Measurements from ENCODE around the gene IFIT1. TPM values are rescaled to one million over a fixed set of nuclear protein-coding genes. Genes with fewer than 3 reads are reported as not detected.

IFIT1 gene
- total RNA-seq = 1 to 10 TPM; 1.0 to 4.9 (median 2.7) TPM
- total RNA-seq (2013) = 6.3 TPM

GRCh38 chr10:89391907-89392756, at the start of gene IFIT1:
Gene IFIT1, plus strand, starts transcription at chr10:89392623. Its CDS starts 90 bp downstream, at chr10:89392713.
- no peaks in the 10 kb centered on the region for H3K36me3 Mint-ChIP-seq
- TF ChIP-seq, protein P1, sequence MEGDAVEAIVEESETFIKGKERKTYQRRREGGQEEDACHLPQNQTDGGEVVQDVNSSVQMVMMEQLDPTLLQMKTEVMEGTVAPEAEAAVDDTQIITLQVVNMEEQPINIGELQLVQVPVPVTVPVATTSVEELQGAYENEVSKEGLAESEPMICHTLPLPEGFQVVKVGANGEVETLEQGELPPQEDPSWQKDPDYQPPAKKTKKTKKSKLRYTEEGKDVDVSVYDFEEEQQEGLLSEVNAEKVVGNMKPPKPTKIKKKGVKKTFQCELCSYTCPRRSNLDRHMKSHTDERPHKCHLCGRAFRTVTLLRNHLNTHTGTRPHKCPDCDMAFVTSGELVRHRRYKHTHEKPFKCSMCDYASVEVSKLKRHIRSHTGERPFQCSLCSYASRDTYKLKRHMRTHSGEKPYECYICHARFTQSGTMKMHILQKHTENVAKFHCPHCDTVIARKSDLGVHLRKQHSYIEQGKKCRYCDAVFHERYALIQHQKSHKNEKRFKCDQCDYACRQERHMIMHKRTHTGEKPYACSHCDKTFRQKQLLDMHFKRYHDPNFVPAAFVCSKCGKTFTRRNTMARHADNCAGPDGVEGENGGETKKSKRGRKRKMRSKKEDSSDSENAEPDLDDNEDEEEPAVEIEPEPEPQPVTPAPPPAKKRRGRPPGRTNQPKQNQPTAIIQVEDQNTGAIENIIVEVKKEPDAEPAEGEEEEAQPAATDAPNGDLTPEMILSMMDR (IDR thresholded peaks at IDR 0.05) = no peak
- peaks cover 21 to 22% of the 10 kb centered on the region in 2 donors for H3K4me1 Mint-ChIP-seq
- intact Hi-C loops (cut with micrococcal nuclease) = loop anchor here (1.0 kb wide), 2 partner anchors 22 to 25 kb away; partner anchors contain the start of gene IFIT5
- peak within 1 kb of the TSS; percentile 89 to 93 for H3K27ac Mint-ChIP-seq
- whole genome bisulfite sequencing (ENCODE audit: insufficient coverage) = 0% methylated on average over 7 of the region's 8 CpGs
- no peaks in the 10 kb centered on the region for H3K9me3 Mint-ChIP-seq
- H3K27me3 ChIP-seq (ENCODE audit: control insufficient read depth, insufficient read depth, low read length) = no peaks in the 10 kb centered on the region
- peak within 1 kb of the TSS; percentile 56 for H3K4me3 ChIP-seq (ENCODE audit: low read length)
- DNase-seq (peak in 1 of 2 donors; percentile 89), ATAC-seq (peak; percentile 92 to 94 (median 94))
- H3K9me3 ChIP-seq (ENCODE audit: control insufficient read depth, insufficient read depth, low read length) = no peaks in the 10 kb centered on the region
- H3K4me3 Mint-ChIP-seq = peak within 1 kb of the TSS; percentile 96
- H3K27ac ChIP-seq (ENCODE audit: low read length) = peak within 1 kb of the TSS; percentile 73
- peaks cover 8% of the 10 kb centered on the region for H3K4me1 ChIP-seq (ENCODE audit: control insufficient read depth, insufficient read depth, low read length)
- H3K36me3 ChIP-seq (ENCODE audit: control insufficient read depth, insufficient read depth, low read length) = no peaks in the 10 kb centered on the region
- H3K27me3 Mint-ChIP-seq (ENCODE audit: low read depth in 2 of 2) = no peaks in the 10 kb centered on the region

DNA sequence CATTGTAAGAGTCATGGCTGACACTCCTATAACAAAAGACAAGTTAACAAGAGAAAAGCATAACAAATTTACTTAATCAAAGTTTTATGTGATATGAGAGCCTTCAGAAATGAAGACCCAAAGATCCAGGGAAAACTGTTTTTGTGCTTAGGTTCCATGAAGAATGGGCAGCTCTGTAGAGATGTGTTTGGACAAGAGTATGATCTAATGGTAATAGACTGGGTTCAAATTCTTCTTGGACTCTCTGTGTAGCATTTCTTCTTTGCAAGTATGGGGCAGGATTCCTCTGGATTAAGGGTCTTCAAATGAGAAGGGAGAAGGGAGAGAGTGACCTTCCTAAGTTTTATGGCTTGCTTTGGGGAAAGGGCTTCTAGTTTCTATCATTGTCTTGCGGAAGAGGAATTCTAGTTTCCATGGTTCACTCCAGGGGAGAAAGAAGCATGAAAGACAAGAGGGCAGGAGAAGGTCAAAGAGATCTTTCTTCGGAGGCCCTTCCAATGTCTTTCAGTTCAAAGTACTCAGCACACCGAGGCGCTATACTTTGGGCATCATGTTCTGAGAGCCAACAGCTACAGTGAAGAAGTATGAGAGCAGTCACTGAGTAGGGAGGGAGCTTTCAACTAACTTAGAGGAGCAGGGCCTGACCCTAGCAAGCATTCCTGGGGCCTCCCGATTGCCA, 49.2 kb upstream of the IFIT1 start:
- Mint-ChIP-seq H3K4me1 (peaks cover 4 to 5% of the 10 kb centered on the region in 2 donors), H3K9me3 (no peaks in the 10 kb centered on the region), H3K27ac (no peak overlapping the region), H3K36me3 (peaks cover 17% of the 10 kb centered on the region), H3K4me3 (no peak overlapping the region), H3K27me3 (ENCODE audit: low read depth in 2 of 2) (peaks cover 19 to 48% of the 10 kb centered on the region in 2 donors)
- TF ChIP-seq, protein P1 (IDR thresholded peaks at IDR 0.05) = no peak
- H3K4me3 ChIP-seq (ENCODE audit: low read length) = no peak overlapping the region
- 94% methylated on average over 5 of the region's 5 CpGs for WGBS (ENCODE audit: insufficient coverage)
- no peaks in the 10 kb centered on the region for H3K9me3 ChIP-seq (ENCODE audit: control insufficient read depth, insufficient read depth, low read length)
- H3K4me1 ChIP-seq (ENCODE audit: control insufficient read depth, insufficient read depth, low read length) = no peaks in the 10 kb centered on the region
- peaks cover 3% of the 10 kb centered on the region for H3K36me3 ChIP-seq (ENCODE audit: control insufficient read depth, insufficient read depth, low read length)
- ATAC-seq (no peak), DNase-seq (no peak)
- intact Hi-C loops (cut with micrococcal nuclease) = no loop called here
- peaks cover 3% of the 10 kb centered on the region for H3K27me3 ChIP-seq (ENCODE audit: control insufficient read depth, insufficient read depth, low read length)
- no peak overlapping the region for H3K27ac ChIP-seq (ENCODE audit: low read length)

DNA sequence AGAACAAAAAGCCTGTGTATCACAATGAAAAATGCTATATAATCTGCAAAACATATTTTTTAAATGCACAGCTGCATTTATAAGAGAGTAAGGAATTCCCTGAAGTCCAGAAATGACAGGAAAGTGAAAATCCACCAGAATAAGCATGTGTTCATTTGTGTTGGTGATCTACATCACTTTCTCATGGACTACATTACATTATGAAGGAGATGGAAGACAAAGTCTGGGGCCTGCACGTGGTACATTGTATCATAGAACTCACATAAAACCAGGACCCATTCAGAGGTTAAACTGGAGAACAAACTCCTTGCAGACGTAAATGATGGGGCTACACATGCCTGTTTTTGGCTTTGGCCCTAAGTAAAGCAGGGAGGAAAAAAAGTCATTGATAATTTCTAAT, 48.3 kb upstream of the IFIT1 start:
- no peak for DNase-seq
- Mint-ChIP-seq H3K36me3 (peaks cover 10% of the 10 kb centered on the region), H3K9me3 (no peaks in the 10 kb centered on the region), H3K4me1 (peaks cover 4 to 5% of the 10 kb centered on the region in 2 donors), H3K4me3 (no peak overlapping the region), H3K27me3 (ENCODE audit: low read depth in 2 of 2) (peaks cover 16 to 49% of the 10 kb centered on the region in 2 donors), H3K27ac (no peak overlapping the region)
- 80% methylated on average over 2 of the region's 2 CpGs for WGBS (ENCODE audit: insufficient coverage)
- intact Hi-C loops (cut with micrococcal nuclease) = no loop called here
- Histone ChIP-seq H3K27ac (ENCODE audit: low read length) (no peak overlapping the region), H3K27me3 (ENCODE audit: control insufficient read depth, insufficient read depth, low read length) (peaks cover 3% of the 10 kb centered on the region), H3K4me1 (ENCODE audit: control insufficient read depth, insufficient read depth, low read length) (no peaks in the 10 kb centered on the region), H3K9me3 (ENCODE audit: control insufficient read depth, insufficient read depth, low read length) (no peaks in the 10 kb centered on the region), H3K4me3 (ENCODE audit: low read length) (no peak overlapping the region), H3K36me3 (ENCODE audit: control insufficient read depth, insufficient read depth, low read length) (peaks cover 3% of the 10 kb centered on the region)
- TF ChIP-seq, protein P1 (IDR thresholded peaks at IDR 0.05) = no peak
- ATAC-seq = no peak

All from natural killer cell (primary cell).